Lung (tissue), 12 donors: ENCODE data around the gene ICE1. TPM values are rescaled to one million over a fixed set of nuclear protein-coding genes. Genes with fewer than 3 reads are reported as not detected.

Experiments used
- ATAC-seq: fragments of 200-7000 bp; cut with Tn5 transposase; one replicate; pipeline ENCODE4 v1.9.1; 2020; ENCODE audit warnings: moderate number of reproducible peaks; ENCODE audit not compliant: insufficient read depth, low FRiP score
- DNase-seq, 3 donors: peaks; one replicate each; pipeline ENCODE4 v3.0.0-alpha.2; 2013 to 2017
- H3K27ac ChIP-seq, 2 donors: one replicate each; pipeline ENCODE4 v1.5.1; 2013; ENCODE audit warnings: mild to moderate bottlenecking in 2 of 2, moderate library complexity in 2 of 2, control low read depth in 1 of 2, inconsistent platforms in 1 of 2, low read depth in 1 of 2, low read length in 1 of 2
- H3K27me3 ChIP-seq, 3 donors: one replicate each; pipeline ENCODE4 v1.5.1; 2013; ENCODE audit warnings: low read length in 2 of 3; ENCODE audit not compliant: control insufficient read depth in 3 of 3, insufficient read depth in 3 of 3
- H3K36me3 ChIP-seq, 4 donors: one replicate each; pipeline ENCODE4 v1.5.1; 2013; ENCODE audit warnings: low read length in 4 of 4, mild to moderate bottlenecking in 1 of 4, moderate library complexity in 1 of 4; ENCODE audit not compliant: control insufficient read depth in 4 of 4, insufficient read depth in 4 of 4
- H3K4me1 ChIP-seq, 5 donors: one replicate each; pipeline ENCODE4 v1.5.1; 2013; ENCODE audit warnings: low read length in 5 of 5, mild to moderate bottlenecking in 2 of 5, moderate library complexity in 1 of 5; ENCODE audit not compliant: control insufficient read depth in 5 of 5, insufficient read depth in 5 of 5
- H3K4me3 ChIP-seq: one replicate; pipeline ENCODE4 v1.5.1; 2013; ENCODE audit warnings: mild to moderate bottlenecking, control low read depth, moderate library complexity
- H3K9ac ChIP-seq, 2 donors: one replicate each; pipeline ENCODE4 v1.5.1; 2013; ENCODE audit warnings: low read length in 2 of 2, control low read depth in 1 of 2; ENCODE audit not compliant: insufficient read depth in 1 of 2
- H3K9me3 ChIP-seq, 4 donors: one replicate each; pipeline ENCODE4 v1.5.1; 2013; ENCODE audit warnings: low read length in 3 of 4, mild to moderate bottlenecking in 1 of 4, moderate library complexity in 1 of 4; ENCODE audit not compliant: control insufficient read depth in 4 of 4, insufficient read depth in 3 of 4
- CTCF ChIP-seq: IDR thresholded peaks from 2 replicates; pipeline ENCODE4 v1.5.1; 2012; ENCODE audit warnings: mild to moderate bottlenecking; ENCODE audit errors: control extremely low read depth, extremely low read depth
- WGBS, 2 donors: extraction: QIAGEN DNeasy Blood & Tissue Kit; methylation state at CpG; one replicate each; pipeline ENCODE4 v1.1.7; 2013; 5-methylcytosine and 5-hydroxymethylcytosine counted together
- polyA plus RNA-seq, 2 donors: library from polyadenylated mRNA; stranded (reverse); fragments of 200-250 nt; gene quantifications; one replicate each; pipeline ENCODE4 v1.2.1, GENCODE V29; 2013
- total RNA-seq, 2 donors: library from RNA; depleted of rRNA in 1 of 2; stranded (reverse); fragments of >200 nt in 1 of 2; gene quantifications; one replicate each; pipeline ENCODE4 v1.2.1, GENCODE V29; 2014 to 2021
- donor health status: control.
- donor health status: control.
- donor health status: Bipolar disorder and iron deficiency.
- donor health status: healthy.
- donor health status: DM: yes; HTN: yes; CAD: no.

ICE1 gene
- total and polyA plus RNA-seq, 4 donors: 4.9 to 33.3 (median 14.8) TPM

- WGBS, 2 donors: 89 to 91% methylated on average over 4 of the region's 4 CpGs
Observed at GRCh38 chr5:5460311-5460710, 37.8 kb downstream of the ICE1 start.

GRCh38 chr5:5461012-5461411, 38.5 kb downstream of the ICE1 start:
- DNase-seq (no peak), ATAC-seq (no peak)
- 95 to 97% methylated on average over 4 of the region's 4 CpGs for WGBS, 2 donors
- Histone ChIP-seq H3K4me3 (no peak overlapping the region), H3K27ac (no peak overlapping the region), H3K27me3 (no peaks in the 10 kb centered on the region), H3K36me3 (peaks cover 28 to 45% (median 41%) of the 10 kb centered on the region in 4 donors), H3K4me1 (no peaks in the 10 kb centered on the region), H3K9me3 (peaks cover 0 to 2% (median 0%) of the 10 kb centered on the region in 4 donors), H3K9ac (no peak overlapping the region)
- TF ChIP-seq CTCF: no peak

More at GRCh38 chr5:5460311-5460710, 37.8 kb downstream of the ICE1 start:
- no peak for ATAC-seq
- Histone ChIP-seq H3K36me3 (peaks cover 26 to 47% (median 42%) of the 10 kb centered on the region in 4 donors), H3K4me1 (no peaks in the 10 kb centered on the region), H3K9me3 (peaks cover 0 to 2% (median 0%) of the 10 kb centered on the region in 4 donors), H3K27me3 (no peaks in the 10 kb centered on the region), H3K4me3 (no peak overlapping the region), H3K9ac (no peak overlapping the region), H3K27ac (no peak overlapping the region)
- no peak for DNase-seq
- TF ChIP-seq CTCF: no peak

- H3K27ac ChIP-seq: no peak overlapping the region
- H3K4me3 ChIP-seq: no peak overlapping the region
- WGBS, 2 donors: 96% methylated on average over 18 of the region's 18 CpGs
- no peak overlapping the region for H3K9ac ChIP-seq
- no peaks in the 10 kb centered on the region for H3K4me1 ChIP-seq
- TF ChIP-seq CTCF: no peak
- DNase-seq (no peak), ATAC-seq (no peak)
- no peaks in the 10 kb centered on the region for H3K9me3 ChIP-seq
- no peaks in the 10 kb centered on the region for H3K27me3 ChIP-seq
- peaks cover 33 to 55% (median 38%) of the 10 kb centered on the region in 4 donors for H3K36me3 ChIP-seq
Observed at GRCh38 chr5:5464036-5464715, 41.7 kb downstream of the ICE1 start.
